NCI-H82 treated with DMSO at 0.1 percent for 48 hours (cell line): ENCODE results near the gene C1QTNF3.
A peak's percentile ranks its signal among the peaks of the same experiment; 100 is the strongest.

Source experiments
- DNase-seq: peaks from one replicate; lab custom pipeline; 2025; ENCODE audit not compliant: unreplicated experiment; lab: John Stamatoyannopoulos, UW

The C1QTNF3 gene

DNA sequence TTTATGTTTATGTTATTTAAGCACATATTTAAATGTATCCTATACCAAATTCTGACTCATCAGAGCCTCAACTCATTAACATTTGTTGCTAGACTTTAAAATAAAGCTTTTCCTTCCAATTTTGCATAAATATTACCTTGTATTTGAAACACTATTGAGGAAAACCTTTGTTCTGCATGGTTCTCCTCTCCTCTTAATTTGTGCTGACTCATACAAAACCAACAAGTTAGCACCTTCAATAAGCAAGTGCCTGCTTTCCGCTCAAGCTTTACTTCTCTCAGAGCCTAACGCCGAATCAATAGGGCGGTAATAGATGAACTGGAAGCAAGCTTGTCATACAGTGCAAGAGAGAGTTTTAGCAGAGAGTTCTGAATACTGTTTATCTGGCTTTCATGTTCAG, 43.0 kb downstream of the C1QTNF3 start:
- no peak for DNase-seq

DNA sequence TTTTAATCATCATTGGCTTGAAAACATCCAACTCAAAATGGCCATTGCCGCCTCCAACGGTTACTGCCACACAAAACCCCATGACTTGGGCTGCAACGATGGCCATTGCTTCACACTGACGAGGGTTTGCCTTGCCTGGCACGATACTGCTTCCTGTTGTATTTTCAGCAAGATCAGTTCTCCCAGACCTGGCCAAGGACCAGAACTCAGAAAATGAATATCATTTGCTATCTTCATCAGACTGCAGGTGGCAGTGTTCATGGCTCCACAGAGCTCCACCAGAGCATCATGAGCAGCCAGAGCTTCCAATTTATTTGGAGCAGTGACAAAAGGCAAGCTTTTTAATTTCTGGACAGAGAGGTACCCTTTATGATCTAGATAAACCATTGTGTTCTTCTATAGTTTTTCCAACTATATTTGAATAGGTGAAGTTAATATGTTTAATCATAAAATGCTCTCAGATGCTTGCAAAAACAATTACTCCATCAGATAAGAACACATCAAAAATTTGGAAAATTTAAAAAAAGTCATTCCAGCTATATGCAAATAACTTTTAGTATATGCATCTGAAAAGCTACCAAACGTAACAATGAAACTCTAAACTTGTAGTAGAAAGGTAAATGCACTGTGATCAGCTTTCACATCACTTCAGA, 45.6 kb downstream of the C1QTNF3 start:
- no peak for DNase-seq

GRCh38 chr5:33995865-33996264, 47.1 kb downstream of the C1QTNF3 start:
- no peak for DNase-seq

- DNase-seq: no peak
Measured at GRCh38 chr5:33994845-33995244, 48.2 kb downstream of the C1QTNF3 start.

- DNase-seq: no peak
Measured at GRCh38 chr5:33992864-33993263, 50.1 kb downstream of the C1QTNF3 start.

GRCh38 chr5:33985447-33985846, 57.6 kb downstream of the C1QTNF3 start:
- no peak for DNase-seq

GRCh38 chr5:33984671-33985124, 58.3 kb downstream of the C1QTNF3 start, which contains the start of gene SLC45A2:
Gene SLC45A2 (minus strand): TSS chr5:33984693. CDS start chr5:33984583, 110 bp downstream.
- DNase-seq: no peak

DNA sequence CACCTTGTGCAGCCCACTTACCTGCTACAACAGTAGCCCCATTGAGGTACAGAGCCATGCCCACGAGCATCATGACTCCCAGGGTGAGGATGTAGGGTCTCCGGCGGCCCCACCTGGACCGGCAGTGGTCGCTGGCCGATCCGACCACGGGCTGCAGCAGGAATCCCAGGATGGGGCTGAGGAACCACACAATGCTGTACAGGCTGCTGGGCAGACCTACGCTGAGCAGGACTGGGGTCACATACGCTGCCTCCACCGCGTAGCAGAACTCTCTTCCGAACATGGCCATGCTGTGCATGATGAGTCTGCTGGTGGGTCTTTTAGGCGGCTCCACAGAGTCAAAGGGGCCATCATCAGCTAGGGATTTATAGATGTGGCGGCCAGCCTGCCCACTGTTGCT, 58.8 kb downstream of the C1QTNF3 start:
- no peak for DNase-seq

DNA sequence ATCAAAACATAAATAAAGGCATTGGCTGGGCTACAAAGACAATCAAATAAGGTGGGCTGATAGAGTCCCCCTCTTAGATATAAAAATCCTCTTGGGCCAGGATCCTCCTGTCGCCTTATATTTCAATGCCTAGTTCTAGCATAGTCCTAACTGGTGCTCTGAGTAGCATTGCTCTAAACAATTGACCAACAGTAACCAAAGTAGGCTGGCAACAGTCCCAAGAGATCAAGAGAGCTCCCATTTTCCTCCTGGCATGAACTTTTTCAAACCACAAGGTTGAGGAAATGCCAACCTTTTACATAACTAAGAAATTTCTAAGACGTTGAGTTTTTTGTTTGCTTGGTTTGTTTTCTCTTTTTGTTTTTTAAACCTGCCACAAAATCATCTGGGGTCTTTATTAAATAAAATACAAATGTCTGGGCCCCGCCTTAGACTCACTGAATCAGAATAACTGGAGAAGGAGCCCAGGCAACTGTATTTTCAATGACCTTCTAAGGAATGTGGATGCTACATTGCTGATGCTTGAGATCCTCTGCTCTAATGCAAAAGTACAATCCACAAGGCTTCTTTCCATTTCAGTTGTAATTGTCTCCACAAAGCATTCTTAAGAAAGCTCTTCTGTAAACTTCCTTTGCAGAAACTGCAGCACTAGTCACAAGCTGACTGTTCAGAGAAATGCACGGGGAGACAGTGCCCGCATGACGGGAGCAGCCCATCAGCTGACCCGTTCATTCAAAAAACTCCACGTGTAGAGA, 61.4 kb downstream of the C1QTNF3 start:
- DNase-seq: no peak

DNA sequence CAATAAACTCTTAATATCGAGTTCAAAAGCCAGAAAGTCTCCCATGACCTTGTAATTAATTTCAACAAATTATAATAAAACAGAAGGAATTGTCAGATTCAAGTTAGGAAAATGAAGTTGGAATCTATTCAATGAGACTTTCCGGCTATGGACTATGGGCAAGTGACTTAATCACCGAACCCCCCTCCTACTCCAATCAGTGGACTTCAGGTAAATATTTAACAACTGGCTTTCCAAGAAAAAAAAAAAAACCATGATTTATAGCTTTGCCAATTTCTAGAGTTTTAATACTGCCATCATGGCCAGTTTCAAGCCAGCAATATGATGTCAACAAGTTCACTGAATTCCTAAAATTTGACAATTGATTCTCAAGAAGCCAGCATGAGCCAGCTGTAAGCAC, 63.0 kb downstream of the C1QTNF3 start:
- DNase-seq: no peak

- DNase-seq: no peak
Measured at GRCh38 chr5:33978306-33978705, 64.7 kb downstream of the C1QTNF3 start.

GRCh38 chr5:33976307-33976706, 66.7 kb downstream of the C1QTNF3 start:
- DNase-seq: no peak

- no peak for DNase-seq
Measured at GRCh38 chr5:33975852-33976251, 67.2 kb downstream of the C1QTNF3 start.

DNA sequence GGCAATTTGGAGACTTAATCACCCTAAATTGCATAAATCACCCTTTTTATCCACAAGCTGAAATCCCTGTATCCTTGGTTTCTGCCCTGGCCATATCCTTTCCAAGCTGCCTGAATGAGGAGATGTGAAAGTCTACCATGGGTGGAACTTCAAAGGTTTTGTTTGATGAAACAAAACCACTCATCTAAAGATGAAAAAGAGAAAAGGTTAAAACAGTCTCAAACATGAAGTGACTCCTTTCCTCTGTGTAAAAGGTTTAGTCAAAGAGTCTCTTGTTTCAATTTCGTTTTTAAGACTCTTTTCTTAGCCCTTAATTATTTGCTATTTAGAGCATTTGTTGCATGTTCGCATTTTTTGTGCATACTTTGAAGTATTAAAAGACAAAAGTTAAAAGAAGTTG, 69.7 kb downstream of the C1QTNF3 start:
- DNase-seq: no peak

DNA sequence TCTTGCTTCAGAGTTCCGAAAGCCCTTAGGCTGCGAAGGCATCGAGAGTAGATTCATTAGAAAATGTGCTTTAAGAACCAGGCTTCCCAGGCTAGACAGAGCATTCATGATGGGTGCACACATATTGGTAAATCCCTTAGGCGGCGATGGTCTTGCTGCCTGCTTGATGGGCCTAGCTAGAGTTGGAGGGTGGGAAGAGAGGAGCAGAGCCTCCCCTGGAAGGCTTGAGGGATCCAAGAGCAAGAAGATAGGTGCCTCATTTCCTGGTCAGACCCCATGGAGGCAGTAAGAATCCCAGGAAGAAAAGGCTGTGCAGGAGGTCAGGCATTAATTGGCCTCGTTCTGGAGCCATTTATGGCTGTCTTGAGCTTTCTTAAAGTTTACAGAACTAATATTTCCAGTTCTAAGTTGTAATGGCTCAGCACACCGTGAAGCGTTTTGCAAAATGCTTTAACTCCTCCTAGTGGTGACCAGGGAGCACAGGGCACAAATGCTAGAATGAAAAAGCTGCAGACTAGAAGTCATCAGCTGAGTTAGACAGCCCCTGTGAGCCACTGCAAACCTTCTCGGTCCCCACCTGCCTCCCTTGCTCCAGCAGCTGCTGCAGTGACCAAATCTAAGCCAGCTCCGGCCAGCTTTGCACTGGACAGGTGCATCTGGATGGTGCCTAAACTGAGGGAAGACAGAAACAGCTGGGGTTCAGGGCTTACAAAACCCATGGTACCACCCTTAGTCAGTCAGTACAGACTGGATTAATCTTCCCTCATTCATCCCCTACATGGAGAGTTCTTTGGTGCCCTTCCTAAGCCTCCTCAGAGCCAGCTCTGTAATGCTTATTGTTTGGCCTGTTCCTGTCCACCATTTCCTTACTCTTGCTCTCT, 73.2 kb downstream of the C1QTNF3 start:
- DNase-seq: no peak

GRCh38 chr5:33968211-33969005, 74.6 kb downstream of the C1QTNF3 start:
- DNase-seq: peak; percentile 64
